Kidney (tissue), 14 donors: ENCODE measurements around the gene GPC1. TPM values are rescaled to one million over a fixed set of nuclear protein-coding genes. Genes with fewer than 3 reads are reported as not detected.

ENCODE experiments used
- DNase-seq, 5 donors: peaks; one replicate each; pipeline ENCODE4 v3.0.0-alpha.2; 2013 to 2020
- FAIRE-seq: peaks from 2 replicates; lab custom pipeline; 2012; peaks lifted over from hg19 to GRCh38; lab: Jason Lieb, UNC
- H3K27ac ChIP-seq, 2 donors: one replicate each; pipeline ENCODE4 v1.7.0; 2013; ENCODE audit warnings: low read depth in 2 of 2, low read length in 2 of 2, inconsistent platforms in 1 of 2
- H3K27me3 ChIP-seq: one replicate; pipeline ENCODE4 v1.7.1; 2013; ENCODE audit warnings: low read length, inconsistent platforms; ENCODE audit not compliant: control insufficient read depth, insufficient read depth
- H3K36me3 ChIP-seq, 3 donors: one replicate each; pipeline versions ENCODE4 v1.7.0 to v1.7.1; 2013; ENCODE audit warnings: low read length in 3 of 3, control low read depth in 1 of 3, inconsistent platforms in 1 of 3; ENCODE audit not compliant: insufficient read depth in 3 of 3, control insufficient read depth in 2 of 3
- H3K4me1 ChIP-seq, 3 donors: one replicate each; pipeline versions ENCODE4 v1.7.0 to v1.7.1; 2013; ENCODE audit warnings: low read length in 3 of 3, inconsistent platforms in 1 of 3, low read depth in 1 of 3; ENCODE audit not compliant: control insufficient read depth in 2 of 3, insufficient read depth in 2 of 3
- H3K4me3 ChIP-seq, 3 donors: one replicate each; pipeline versions ENCODE4 v1.7.0 to v1.8.1; 2013; ENCODE audit warnings: low read length in 3 of 3, control low read depth in 1 of 3, inconsistent platforms in 1 of 3
- H3K9ac ChIP-seq, 3 donors: one replicate each; pipeline versions ENCODE4 v1.7.0 to v1.7.1; 2013; ENCODE audit warnings: low read length in 3 of 3, control low read depth in 1 of 3, inconsistent platforms in 1 of 3
- H3K9me3 ChIP-seq, 3 donors: one replicate each; pipeline versions ENCODE4 v1.7.0 to v1.7.1; 2013; ENCODE audit warnings: low read length in 3 of 3, control low read depth in 1 of 3, inconsistent platforms in 1 of 3; ENCODE audit not compliant: control insufficient read depth in 2 of 3, insufficient read depth in 1 of 3
- CTCF ChIP-seq: IDR thresholded peaks from 3 replicates; pipeline ENCODE4 v1.5.1; 2012; ENCODE audit warnings: mild to moderate bottlenecking, moderate library complexity, borderline replicate concordance; ENCODE audit not compliant: insufficient read depth; ENCODE audit errors: extremely low read depth
- intact Hi-C: fragments of 100-400 bp; cut with DNase I; formaldehyde crosslinking; loops from one replicate; pipeline ENCODE4 v1.11.1; 2022
- polyA plus RNA-seq: library from polyadenylated mRNA; stranded (reverse); fragments of 350-450 nt; fragmentation: Illumina TruSeq; extraction: RNeasy Lipid Tissue Mini Kit (QIAGEN cat#74804); gene quantifications from one replicate; pipeline ENCODE4 v1.2.3, GENCODE V29; 2014; ENCODE audit warnings: low read depth, low replicate concordance; ENCODE audit not compliant: insufficient read depth
- total RNA-seq: library from RNA; stranded (reverse); fragmentation: NEBNext Ultra II Directional; extraction: Animal tissue kit (Norgen Biotek cat#: 25700); gene quantifications from one replicate; pipeline ENCODE4 v1.2.1, GENCODE V29; 2021
- donor health status: control.
- donor health status: control.
- donor health status: control.
- donor health status: control.
- donor health status: control.
- donor health status: DM: yes; HTN: yes; CAD: no.
- donor health status: Normal renal cell carcinoma (clear cell type).

The GPC1 gene
- total and polyA plus RNA-seq, 2 donors from 2014 or later = 18.4 to 124 TPM

GRCh38 chr2:240389302-240389805 lies 46.1 kb upstream of the GPC1 start:
- no peak overlapping the region for H3K27ac ChIP-seq
- no peak for FAIRE-seq
- H3K36me3 ChIP-seq = no peaks in the 10 kb centered on the region
- no peak for TF ChIP-seq CTCF
- H3K4me1 ChIP-seq = no peaks in the 10 kb centered on the region
- H3K27me3 ChIP-seq = no peaks in the 10 kb centered on the region
- H3K9ac ChIP-seq = no peak overlapping the region
- intact Hi-C loops = no loop called here
- peak in 2 of 5 donors; percentile 20 to 50 for DNase-seq
- no peak overlapping the region for H3K4me3 ChIP-seq
- H3K9me3 ChIP-seq = no peaks in the 10 kb centered on the region

GRCh38 chr2:240390091-240391073 lies 45.1 kb upstream of the GPC1 start:
- no peaks in the 10 kb centered on the region for H3K9me3 ChIP-seq
- no peaks in the 10 kb centered on the region for H3K36me3 ChIP-seq
- no peak overlapping the region for H3K9ac ChIP-seq
- no peaks in the 10 kb centered on the region for H3K27me3 ChIP-seq
- H3K4me3 ChIP-seq = no peak overlapping the region
- DNase-seq (peak in 2 of 5 donors; percentile 28 to 68), FAIRE-seq (no peak)
- intact Hi-C loops = no loop called here
- H3K27ac ChIP-seq = no peak overlapping the region
- H3K4me1 ChIP-seq = no peaks in the 10 kb centered on the region
- TF ChIP-seq CTCF = no peak

GRCh38 chr2:240391111-240392051 lies 44.1 kb upstream of the GPC1 start:
- FAIRE-seq = no peak
- intact Hi-C loops = no loop called here
- no peak overlapping the region for H3K9ac ChIP-seq

More at GRCh38 chr2:240391111-240392051, 44.1 kb upstream of the GPC1 start:
- no peaks in the 10 kb centered on the region for H3K4me1 ChIP-seq
- H3K27ac ChIP-seq = no peak overlapping the region
- no peak for TF ChIP-seq CTCF
- H3K27me3 ChIP-seq = no peaks in the 10 kb centered on the region
- peak in 2 of 5 donors; percentile 31 to 57 for DNase-seq
- H3K36me3 ChIP-seq = no peaks in the 10 kb centered on the region
- H3K9me3 ChIP-seq = no peaks in the 10 kb centered on the region
- H3K4me3 ChIP-seq = no peak overlapping the region
